Body of pancreas (tissue), 4 donors: ENCODE results near the gene CAMK2D. TPM values are rescaled to one million over a fixed set of nuclear protein-coding genes. Genes with fewer than 3 reads are reported as not detected.
A peak's percentile ranks its signal among the peaks of the same experiment; 100 is the strongest.

Source experiments
- ATAC-seq: fragments of 150-250 bp; one replicate; pipeline ENCODE4 v1.9.1; 2016
- DNase-seq, 4 donors: peaks; one replicate each; pipeline ENCODE4 v3.0.0-alpha.2; 2019
- H3K27ac ChIP-seq, 4 donors: fragments of 200-600 bp; sonication (generic); 1 replicate in 3 of 4; 2 replicates in 1 of 4; pipeline versions ENCODE4 v1.5.1 to v1.6.1; 2016 to 2019; ENCODE audit warnings: mild to moderate bottlenecking in 1 of 4, mixed read lengths in 1 of 4, moderate library complexity in 1 of 4
- H3K27me3 ChIP-seq, 2 donors: fragments of 200-600 bp; sonication (generic); one replicate each; pipeline ENCODE4 v1.6.0; 2016; ENCODE audit warnings: mild to moderate bottlenecking in 1 of 2
- H3K36me3 ChIP-seq, 2 donors: fragments of 200-600 bp; sonication (generic); replicated peaks in 1 of 2; 2 replicates each; pipeline ENCODE4 v1.5.1; 2016; ENCODE audit warnings: low read depth in 2 of 2; ENCODE audit not compliant: insufficient read depth in 1 of 2
- H3K4me1 ChIP-seq: fragments of 200-600 bp; sonication (generic); one replicate; pipeline ENCODE4 v1.6.0; 2016
- H3K4me3 ChIP-seq, 2 donors: fragments of 200-600 bp; sonication (generic); 1 replicate in 1 of 2; 2 replicates in 1 of 2; pipeline ENCODE4 v1.5.1; 2016 to 2019
- H3K9me3 ChIP-seq, 3 donors: fragments of 200-600 bp; sonication (generic); 1 replicate in 2 of 3; 2 replicates in 1 of 3; pipeline ENCODE4 v1.5.1; 2016
- POLR2A ChIP-seq, 3 donors: fragments of 450-650 bp; IDR thresholded peaks; one replicate each; pipeline ENCODE4 v1.6.1; 2016; ENCODE audit warnings: antibody characterized with exemption in 3 of 3, mild to moderate bottlenecking in 2 of 3
- whole genome bisulfite sequencing, 2 donors: methylation state at CpG; one replicate each; pipeline ENCODE4 v1.1.5; 2017; 5-methylcytosine and 5-hydroxymethylcytosine counted together
- intact Hi-C: fragments of 100-400 bp; cut with DNase I; formaldehyde crosslinking; loops from one replicate; pipeline ENCODE4 v1.15.1; 2023
- total RNA-seq, 2 donors: library from RNA; depleted of rRNA; stranded (reverse); fragments of >200 nt; gene quantifications; one replicate each; pipeline ENCODE4 v1.1.0, GENCODE V29; 2016
- TF ChIP-seq, protein P1 (sequence below), 7 experiments: fragments of 450-650 bp in 4 of 7; fragments of 200-600 bp in 3 of 7; sonication (generic) in 3 of 7; IDR thresholded peaks; one replicate each; pipeline ENCODE4 v1.5.1; 2016 to 2019; ENCODE audit warnings: antibody characterized with exemption in 7 of 7

The CAMK2D gene
- total RNA-seq, 2 donors from 2014 or later = 25.7 to 29.3 TPM

DNA sequence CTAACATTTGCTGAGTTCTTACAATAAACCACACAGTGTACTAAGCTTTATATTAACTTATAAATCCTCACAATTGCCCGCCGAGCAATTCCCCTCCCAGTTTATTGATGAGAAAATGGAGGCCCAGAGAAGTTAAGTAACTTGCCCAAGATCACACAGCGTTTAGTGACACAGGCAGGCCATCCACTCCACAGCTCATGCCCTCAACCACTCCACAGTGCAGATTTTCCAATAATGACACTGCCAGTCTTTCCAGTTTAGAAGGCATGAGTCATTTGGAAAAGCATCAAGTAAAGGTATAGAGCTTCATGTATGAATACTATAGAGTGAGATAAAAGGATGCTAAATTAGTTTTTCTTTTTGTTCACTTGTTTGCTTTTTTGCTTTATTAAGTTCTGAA, 208.5 kb downstream of the CAMK2D start:
- no peak overlapping the region for H3K27ac ChIP-seq
- H3K9me3 ChIP-seq = no peaks in the 10 kb centered on the region
- TF ChIP-seq POLR2A (IDR thresholded peaks at IDR 0.05) = no peak
- TF ChIP-seq, protein P1, sequence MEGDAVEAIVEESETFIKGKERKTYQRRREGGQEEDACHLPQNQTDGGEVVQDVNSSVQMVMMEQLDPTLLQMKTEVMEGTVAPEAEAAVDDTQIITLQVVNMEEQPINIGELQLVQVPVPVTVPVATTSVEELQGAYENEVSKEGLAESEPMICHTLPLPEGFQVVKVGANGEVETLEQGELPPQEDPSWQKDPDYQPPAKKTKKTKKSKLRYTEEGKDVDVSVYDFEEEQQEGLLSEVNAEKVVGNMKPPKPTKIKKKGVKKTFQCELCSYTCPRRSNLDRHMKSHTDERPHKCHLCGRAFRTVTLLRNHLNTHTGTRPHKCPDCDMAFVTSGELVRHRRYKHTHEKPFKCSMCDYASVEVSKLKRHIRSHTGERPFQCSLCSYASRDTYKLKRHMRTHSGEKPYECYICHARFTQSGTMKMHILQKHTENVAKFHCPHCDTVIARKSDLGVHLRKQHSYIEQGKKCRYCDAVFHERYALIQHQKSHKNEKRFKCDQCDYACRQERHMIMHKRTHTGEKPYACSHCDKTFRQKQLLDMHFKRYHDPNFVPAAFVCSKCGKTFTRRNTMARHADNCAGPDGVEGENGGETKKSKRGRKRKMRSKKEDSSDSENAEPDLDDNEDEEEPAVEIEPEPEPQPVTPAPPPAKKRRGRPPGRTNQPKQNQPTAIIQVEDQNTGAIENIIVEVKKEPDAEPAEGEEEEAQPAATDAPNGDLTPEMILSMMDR (IDR thresholded peaks at IDR 0.05) = no peak
- H3K36me3 ChIP-seq = no peaks in the 10 kb centered on the region
- DNase-seq (no peak), ATAC-seq (no peak)
- intact Hi-C loops = no loop called here
- no peaks in the 10 kb centered on the region for H3K27me3 ChIP-seq
- H3K4me1 ChIP-seq = peaks cover 2% of the 10 kb centered on the region
- H3K4me3 ChIP-seq = no peak overlapping the region
- WGBS, 2 donors = 88 to 90% methylated on average over 3 of the region's 3 CpGs

DNA sequence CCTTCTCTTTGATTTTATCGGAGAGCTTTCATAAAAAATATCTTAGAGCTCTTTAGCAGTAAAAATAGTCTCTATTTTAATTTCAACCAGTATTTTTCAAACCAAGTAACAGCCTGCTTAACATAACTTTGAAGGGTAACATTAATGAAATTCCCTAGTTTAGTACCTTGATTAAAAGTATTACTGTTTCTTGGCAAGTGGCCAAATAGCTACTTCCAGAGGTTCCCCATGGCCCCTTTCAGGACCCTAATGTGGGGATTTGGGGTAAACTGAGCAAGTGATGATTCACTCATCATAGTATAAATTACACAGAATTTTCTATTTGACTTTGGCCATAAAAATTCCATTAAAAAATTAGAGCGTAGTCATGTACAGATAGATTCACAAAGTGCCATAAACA, 211.0 kb downstream of the CAMK2D start:
- no peaks in the 10 kb centered on the region for H3K36me3 ChIP-seq
- no peaks in the 10 kb centered on the region for H3K27me3 ChIP-seq
- intact Hi-C loops = no loop called here
- H3K4me1 ChIP-seq = peaks cover 10% of the 10 kb centered on the region
- no peak for DNase-seq
- TF ChIP-seq POLR2A (IDR thresholded peaks at IDR 0.05) = no peak
- TF ChIP-seq, protein P1 (IDR thresholded peaks at IDR 0.05) = no peak
- no peak overlapping the region for H3K4me3 ChIP-seq
- 93 to 100% methylated on average over 2 of the region's 2 CpGs for WGBS, 2 donors
- H3K9me3 ChIP-seq = no peaks in the 10 kb centered on the region
- H3K27ac ChIP-seq = no peak overlapping the region
- no peak for ATAC-seq

DNA sequence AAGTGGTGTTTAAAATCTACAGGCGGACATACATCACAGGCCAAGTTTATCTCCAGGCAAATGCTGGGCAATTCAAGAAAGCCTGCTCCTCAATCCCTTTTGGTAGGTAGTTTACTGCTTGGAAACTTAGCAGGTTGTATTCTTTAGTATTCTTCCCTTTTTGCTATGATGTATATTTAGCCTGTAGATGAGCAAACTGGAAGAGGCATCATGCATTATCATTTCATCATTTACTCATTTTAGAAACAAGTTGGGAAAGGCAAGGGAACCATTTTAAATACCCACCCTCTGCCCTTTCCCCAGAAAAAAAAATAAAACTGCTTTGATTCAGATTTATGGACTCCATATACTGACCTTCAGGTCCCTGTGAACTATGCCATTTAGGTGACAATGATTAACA, 213.2 kb downstream of the CAMK2D start:
- no peak overlapping the region for H3K4me3 ChIP-seq
- WGBS, 2 donors = 89 to 100% methylated on average over 1 of the region's 1 CpG
- no peak for DNase-seq
- ATAC-seq = no peak
- H3K36me3 ChIP-seq = no peaks in the 10 kb centered on the region
- TF ChIP-seq POLR2A (IDR thresholded peaks at IDR 0.05) = no peak
- TF ChIP-seq, protein P1 (IDR thresholded peaks at IDR 0.05) = no peak
- H3K9me3 ChIP-seq = no peaks in the 10 kb centered on the region
- H3K27me3 ChIP-seq = no peaks in the 10 kb centered on the region
- H3K27ac ChIP-seq = peak overlapping the region; percentile 58 to 72 (median 64)
- intact Hi-C loops = no loop called here
- peaks cover 10% of the 10 kb centered on the region for H3K4me1 ChIP-seq

DNA sequence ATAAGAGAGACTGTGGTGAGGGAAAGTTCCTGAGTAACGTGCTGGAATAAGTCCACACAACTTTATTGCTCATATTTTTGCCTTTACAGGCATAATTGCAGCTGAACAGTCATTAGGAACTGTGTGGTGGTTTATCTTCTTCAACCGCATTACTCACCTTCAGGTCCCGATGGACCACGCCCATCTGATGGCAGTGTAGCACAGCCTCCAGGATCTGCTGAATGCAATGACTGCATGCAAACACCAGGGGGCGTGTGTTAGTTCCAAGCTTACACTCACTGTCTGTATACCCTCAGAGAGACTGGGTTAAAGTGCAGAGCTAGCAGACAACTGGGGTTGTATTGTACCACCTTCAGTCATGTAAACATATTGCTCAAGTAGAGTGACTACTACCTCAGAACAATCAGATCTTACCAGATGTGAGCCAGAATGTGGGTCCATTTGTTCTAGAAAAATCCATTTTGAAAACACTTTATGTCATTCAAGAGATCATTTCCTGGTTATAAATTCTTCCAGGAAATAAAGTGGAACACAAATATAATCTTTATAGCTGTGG, 214.0 kb downstream of the CAMK2D start:
- 6 to 8% methylated on average over 5 of the region's 5 CpGs for WGBS, 2 donors
- Histone ChIP-seq H3K36me3 (no peaks in the 10 kb centered on the region), H3K4me1 (peaks cover 10% of the 10 kb centered on the region), H3K9me3 (no peaks in the 10 kb centered on the region), H3K27ac (peak overlapping the region; percentile 58 to 72 (median 64)), H3K27me3 (no peaks in the 10 kb centered on the region), H3K4me3 (no peak overlapping the region)
- DNase-seq (peak; percentile 91 to 94 (median 93)), ATAC-seq (peak; percentile 99)
- TF ChIP-seq, protein P1 (IDR thresholded peaks at IDR 0.05) = peak; percentile 89 to 99 (median 97)
- TF ChIP-seq POLR2A (IDR thresholded peaks at IDR 0.05) = peak in 1 of 3 donors; percentile 23
- intact Hi-C loops = no loop called here

DNA sequence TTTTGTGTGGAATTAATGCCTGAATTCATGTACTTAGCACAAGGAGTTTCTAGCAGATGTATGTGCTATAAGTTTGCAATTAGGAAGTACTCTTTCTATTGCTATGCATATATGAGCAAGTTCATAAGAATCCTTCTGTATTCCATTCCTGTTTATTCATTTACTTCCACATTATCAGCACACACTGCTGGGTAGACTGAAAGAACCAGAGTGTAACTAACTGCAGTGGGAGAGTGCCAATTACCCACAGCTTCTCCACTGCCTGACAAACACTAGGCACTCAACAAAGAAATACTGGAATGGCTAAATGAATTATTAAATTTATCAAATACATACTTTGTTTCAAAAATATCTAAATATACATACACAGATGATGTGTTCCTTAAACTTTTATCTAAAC, 219.6 kb downstream of the CAMK2D start:
- intact Hi-C loops = no loop called here

More for the DNA sequence above, 219.6 kb downstream of the CAMK2D start:
- ATAC-seq (no peak), DNase-seq (no peak)
- H3K4me1 ChIP-seq = peaks cover 20% of the 10 kb centered on the region
- H3K36me3 ChIP-seq = no peaks in the 10 kb centered on the region
- H3K27me3 ChIP-seq = no peaks in the 10 kb centered on the region
- H3K9me3 ChIP-seq = no peaks in the 10 kb centered on the region
- no peak overlapping the region for H3K27ac ChIP-seq
- H3K4me3 ChIP-seq = no peak overlapping the region
- no peak for TF ChIP-seq POLR2A (IDR thresholded peaks at IDR 0.05)
- TF ChIP-seq, protein P1 (IDR thresholded peaks at IDR 0.05) = no peak
